ENCODE data around the gene SULF2. TPM values are rescaled to one million over a fixed set of nuclear protein-coding genes. Genes with fewer than 3 reads are reported as not detected.
"Not testable (repeated sequence)": the region's sequence is repeated elsewhere in the genome, so short reads cannot be mapped to it uniquely, and the experiment has no call there.

SULF2 gene
- total RNA-seq, 1 experiment from 2014 or later, result 0.20 TPM

GRCh38 chr20:47810721-47811347 lies 25.6 kb upstream of the SULF2 start:
- no peak for DNase-seq
- no peak overlapping the region for H3K4me3 ChIP-seq
- H3K9me3 ChIP-seq, result 0 out of 2 replicates have a peak, but pooled peaks cover 2% of the 10 kb centered on the region
- H3K27me3 ChIP-seq, result peaks cover 73% of the 10 kb centered on the region
- no peaks in the 10 kb centered on the region for H3K36me3 ChIP-seq

- Histone ChIP-seq H3K27me3 (peaks cover 73% of the 10 kb centered on the region), H3K4me3 (no peak overlapping the region), H3K36me3 (no peaks in the 10 kb centered on the region), H3K9me3 (0 out of 2 replicates have a peak, but pooled peaks cover 2% of the 10 kb centered on the region)
- DNase-seq, result no peak
Measured at GRCh38 chr20:47810116-47810677, 24.9 kb upstream of the SULF2 start.

GRCh38 chr20:47809161-47809960 lies 24.1 kb upstream of the SULF2 start:
- H3K27me3 ChIP-seq, result peaks cover 71% of the 10 kb centered on the region
- DNase-seq, result no peak
- H3K36me3 ChIP-seq, result no peaks in the 10 kb centered on the region
- H3K9me3 ChIP-seq, result 0 out of 2 replicates have a peak, but pooled peaks cover 2% of the 10 kb centered on the region
- H3K4me3 ChIP-seq, result no peak overlapping the region

GRCh38 chr20:47805951-47806350 lies 20.7 kb upstream of the SULF2 start:
- Histone ChIP-seq H3K4me3 (no peak overlapping the region), H3K9me3 (no peaks in the 10 kb centered on the region), H3K36me3 (no peaks in the 10 kb centered on the region), H3K27me3 (peaks cover 37% of the 10 kb centered on the region)
- no peak for DNase-seq

GRCh38 chr20:47804972-47805371 lies 19.7 kb upstream of the SULF2 start:
- not testable (repeated sequence) for H3K4me3 ChIP-seq, DNase-seq, H3K36me3 ChIP-seq, H3K9me3 ChIP-seq
- H3K27me3 ChIP-seq, result peaks cover 29% of the 10 kb centered on the region

- not testable (repeated sequence) for H3K4me3 ChIP-seq, H3K9me3 ChIP-seq, DNase-seq, H3K36me3 ChIP-seq
- H3K27me3 ChIP-seq, result peaks cover 29% of the 10 kb centered on the region
Measured at GRCh38 chr20:47804224-47804825, 19.0 kb upstream of the SULF2 start.

GRCh38 chr20:47802975-47803374 lies 17.7 kb upstream of the SULF2 start:
- Histone ChIP-seq H3K36me3 (no peaks in the 10 kb centered on the region), H3K9me3 (no peaks in the 10 kb centered on the region), H3K4me3 (no peak overlapping the region), H3K27me3 (peaks cover 26% of the 10 kb centered on the region)
- no peak for DNase-seq

GRCh38 chr20:47802226-47802920 lies 17.1 kb upstream of the SULF2 start:
- DNase-seq, result no peak

GRCh38 chr20:47801759-47802158 lies 16.5 kb upstream of the SULF2 start:
- Histone ChIP-seq H3K36me3 (no peaks in the 10 kb centered on the region), H3K27me3 (peaks cover 17% of the 10 kb centered on the region)
- DNase-seq, result no peak

More at GRCh38 chr20:47802226-47802920, 17.1 kb upstream of the SULF2 start:
- no peaks in the 10 kb centered on the region for H3K9me3 ChIP-seq
- no peaks in the 10 kb centered on the region for H3K36me3 ChIP-seq
- no peak overlapping the region for H3K4me3 ChIP-seq
- H3K27me3 ChIP-seq, result peaks cover 22% of the 10 kb centered on the region

GRCh38 chr20:47801079-47801478 lies 15.8 kb upstream of the SULF2 start:
- Histone ChIP-seq H3K36me3 (no peaks in the 10 kb centered on the region), H3K27me3 (peaks cover 12% of the 10 kb centered on the region), H3K9me3 (no peaks in the 10 kb centered on the region), H3K4me3 (no peak overlapping the region)
- DNase-seq, result no peak

More at GRCh38 chr20:47801759-47802158, 16.5 kb upstream of the SULF2 start:
- H3K9me3 ChIP-seq, result no peaks in the 10 kb centered on the region
- no peak overlapping the region for H3K4me3 ChIP-seq

GRCh38 chr20:47800623-47801022 lies 15.3 kb upstream of the SULF2 start:
- Histone ChIP-seq H3K27me3 (peaks cover 7% of the 10 kb centered on the region), H3K4me3 (no peak overlapping the region), H3K9me3 (no peaks in the 10 kb centered on the region), H3K36me3 (no peaks in the 10 kb centered on the region)
- DNase-seq, result no peak

GRCh38 chr20:47799116-47799715 lies 13.9 kb upstream of the SULF2 start:
- no peaks in the 10 kb centered on the region for H3K36me3 ChIP-seq
- H3K4me3 ChIP-seq, result no peak overlapping the region
- H3K27me3 ChIP-seq, result no peaks in the 10 kb centered on the region
- DNase-seq, result no peak
- H3K9me3 ChIP-seq, result no peaks in the 10 kb centered on the region

- H3K36me3 ChIP-seq, result no peaks in the 10 kb centered on the region
- no peaks in the 10 kb centered on the region for H3K27me3 ChIP-seq
- H3K4me3 ChIP-seq, result no peak overlapping the region
- no peak for DNase-seq
- H3K9me3 ChIP-seq, result no peaks in the 10 kb centered on the region
Measured at GRCh38 chr20:47796971-47797370, 11.7 kb upstream of the SULF2 start.

- H3K9me3 ChIP-seq, result no peaks in the 10 kb centered on the region
- peak; percentile 97 for DNase-seq
- H3K4me3 ChIP-seq, result no peak overlapping the region
- no peaks in the 10 kb centered on the region for H3K27me3 ChIP-seq
- no peaks in the 10 kb centered on the region for H3K36me3 ChIP-seq
Measured at GRCh38 chr20:47795214-47795907, 10.1 kb upstream of the SULF2 start.

GRCh38 chr20:47794264-47794663 lies 9.0 kb upstream of the SULF2 start:
- H3K4me3 ChIP-seq, H3K27me3 ChIP-seq, H3K9me3 ChIP-seq, DNase-seq, H3K36me3 ChIP-seq: not testable (repeated sequence)

All from MG63 (cell line).